GM19372 (cell line): ENCODE measurements around the gene CIRBP.
"Not testable (repeated sequence)": the region's sequence is repeated elsewhere in the genome, so short reads cannot be mapped to it uniquely, and the experiment has no call there.

Experiments
- ATAC-seq: cut with Tn5 transposase; IDR thresholded peaks from one replicate; pipeline ENCODE4 v1.9.1; 2021; ENCODE audit warnings: mild to moderate bottlenecking, low read depth, moderate library complexity; ENCODE audit not compliant: unreplicated experiment

The CIRBP gene

DNA sequence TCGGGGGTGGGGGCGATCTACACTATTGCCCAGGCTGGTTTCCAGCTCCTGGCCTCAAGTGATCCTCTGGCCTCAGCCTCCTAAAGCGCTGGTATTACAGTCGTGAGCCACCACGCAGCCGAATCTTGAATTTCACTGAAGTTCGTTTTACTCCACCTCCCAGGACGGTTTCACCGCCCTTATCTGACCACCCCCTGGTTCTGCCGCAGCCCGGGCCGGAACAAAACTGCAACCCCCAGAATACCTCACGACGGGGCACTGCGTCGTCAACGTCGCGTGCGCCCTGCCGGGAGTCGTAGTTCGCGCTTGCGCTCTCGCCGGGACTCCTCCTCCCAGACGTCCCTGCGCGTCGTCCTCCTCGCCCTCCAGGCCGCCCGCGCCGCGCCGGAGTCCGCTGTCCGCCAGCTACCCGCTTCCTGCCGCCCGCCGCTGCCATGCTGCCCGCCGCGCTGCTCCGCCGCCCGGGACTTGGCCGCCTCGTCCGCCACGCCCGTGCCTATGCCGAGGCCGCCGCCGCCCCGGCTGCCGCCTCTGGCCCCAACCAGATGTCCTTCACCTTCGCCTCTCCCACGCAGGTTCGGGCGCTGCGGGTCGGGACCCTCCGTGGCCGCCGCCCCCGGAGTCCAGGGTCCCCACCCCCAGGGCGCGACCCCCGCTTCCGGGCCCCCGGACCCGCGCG lies 27.6 kb upstream of the CIRBP start, which contains the start of gene ATP5F1D:
Gene ATP5F1D (plus strand): TSS at position 335 of the 679 bp plus-strand sequence. CDS start 100 bp downstream, at position 435.
- ATAC-seq = no peak

DNA sequence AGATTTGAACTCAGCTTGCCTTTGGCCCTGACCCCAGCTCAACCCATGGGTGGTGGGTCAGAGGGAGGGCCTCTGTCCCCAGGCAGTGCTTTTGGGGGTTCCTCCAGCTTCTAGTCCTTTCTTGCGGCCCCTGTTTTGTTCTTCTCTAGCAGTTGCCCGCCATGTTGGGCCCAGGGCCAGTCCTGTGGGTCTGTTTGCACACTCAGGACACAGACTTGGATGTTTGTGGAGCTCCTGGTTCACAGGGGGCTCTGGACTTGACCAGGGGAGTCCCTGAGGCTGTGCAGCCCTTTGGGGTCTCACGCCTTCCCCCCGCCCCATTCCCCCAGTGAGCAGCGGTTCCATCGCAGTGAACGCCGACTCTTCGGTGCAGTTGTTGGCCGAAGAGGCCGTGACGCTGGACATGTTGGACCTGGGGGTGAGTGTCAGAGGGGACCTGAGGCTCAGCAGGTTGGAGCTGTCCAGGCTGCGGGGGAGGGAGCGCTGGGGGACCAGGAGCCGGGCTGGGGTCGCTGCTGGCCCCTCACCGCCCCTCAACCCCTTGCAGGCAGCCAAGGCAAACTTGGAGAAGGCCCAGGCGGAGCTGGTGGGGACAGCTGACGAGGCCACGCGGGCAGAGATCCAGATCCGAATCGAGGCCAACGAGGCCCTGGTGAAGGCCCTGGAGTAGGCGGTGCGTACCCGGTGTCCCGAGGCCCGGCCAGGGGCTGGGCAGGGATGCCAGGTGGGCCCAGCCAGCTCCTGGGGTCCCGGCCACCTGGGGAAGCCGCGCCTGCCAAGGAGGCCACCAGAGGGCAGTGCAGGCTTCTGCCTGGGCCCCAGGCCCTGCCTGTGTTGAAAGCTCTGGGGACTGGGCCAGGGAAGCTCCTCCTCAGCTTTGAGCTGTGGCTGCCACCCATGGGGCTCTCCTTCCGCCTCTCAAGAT lies 25.1 kb upstream of the CIRBP start:
- ATAC-seq = no peak

DNA sequence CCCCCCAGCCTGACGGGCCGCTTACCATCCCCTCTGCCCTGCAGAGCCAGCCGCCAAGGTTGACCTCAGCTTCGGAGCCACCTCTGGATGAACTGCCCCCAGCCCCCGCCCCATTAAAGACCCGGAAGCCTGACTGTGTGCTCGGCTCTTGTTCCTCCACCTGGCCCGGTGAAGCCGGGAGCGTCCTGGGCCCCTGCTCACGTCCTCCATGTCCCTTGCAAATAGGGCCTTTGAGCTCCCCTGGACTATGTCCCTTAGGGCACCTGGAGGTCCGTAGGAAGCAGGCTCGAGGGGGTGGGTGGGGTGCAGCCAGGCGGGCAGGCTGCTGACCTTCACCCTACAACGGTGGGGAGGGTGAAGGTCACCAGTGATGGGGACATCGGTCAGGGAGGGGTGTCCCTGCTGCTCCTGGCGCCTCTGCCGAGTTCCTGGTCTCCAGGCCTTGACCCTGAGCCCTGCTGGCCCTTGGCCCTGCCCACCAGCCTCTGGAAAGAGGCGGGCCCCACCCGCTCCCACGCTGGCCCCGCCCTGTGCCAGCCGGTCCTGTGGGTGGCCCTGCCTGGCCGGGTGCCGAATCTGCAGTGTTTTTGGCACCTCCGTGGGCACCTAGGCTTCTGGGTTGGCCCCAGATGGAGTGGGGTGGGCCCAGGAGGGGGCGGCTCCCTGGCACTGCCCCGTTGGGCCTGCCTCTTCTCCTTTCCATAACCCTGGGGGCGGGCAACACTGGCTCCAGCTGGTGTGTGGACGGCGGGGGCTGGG lies 24.3 kb upstream of the CIRBP start:
- ATAC-seq = no peak

DNA sequence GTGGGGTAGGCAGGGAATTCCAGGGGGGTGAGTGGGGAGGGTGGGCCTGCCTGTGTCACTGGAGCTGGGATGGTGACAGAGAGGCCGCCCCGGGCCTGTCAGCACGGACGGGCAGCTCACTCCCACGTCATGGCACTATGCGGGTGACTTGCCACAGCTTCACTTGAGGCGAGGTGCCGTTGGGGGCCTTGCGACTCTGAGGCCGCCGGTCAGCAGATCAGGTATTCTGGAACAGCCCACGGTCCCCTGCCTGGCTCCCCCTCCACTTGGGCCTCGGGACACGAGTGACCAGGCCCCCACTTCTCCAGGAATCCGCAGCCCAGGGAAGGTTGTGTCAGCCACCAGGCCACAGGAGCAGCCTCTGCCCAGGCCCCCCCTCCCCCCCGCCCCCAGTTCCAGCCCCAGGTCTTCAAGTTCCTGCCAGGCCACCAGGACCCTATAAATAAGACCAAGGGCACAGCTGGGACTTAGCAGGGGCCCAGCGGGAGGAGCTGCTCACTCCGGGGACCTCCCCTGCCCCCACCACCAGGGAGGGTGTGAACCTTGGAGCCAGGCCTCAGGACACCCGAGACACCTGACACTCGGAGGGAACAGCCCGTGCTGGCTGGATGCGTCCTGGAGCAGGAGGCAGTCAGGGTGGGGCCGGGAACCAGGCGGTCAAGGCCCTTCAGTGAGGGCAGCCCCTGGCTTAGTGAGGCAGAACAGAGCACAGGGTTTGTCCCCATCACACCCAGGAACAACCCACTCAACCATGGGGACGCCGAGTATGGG lies 23.5 kb upstream of the CIRBP start:
- no peak for ATAC-seq

DNA sequence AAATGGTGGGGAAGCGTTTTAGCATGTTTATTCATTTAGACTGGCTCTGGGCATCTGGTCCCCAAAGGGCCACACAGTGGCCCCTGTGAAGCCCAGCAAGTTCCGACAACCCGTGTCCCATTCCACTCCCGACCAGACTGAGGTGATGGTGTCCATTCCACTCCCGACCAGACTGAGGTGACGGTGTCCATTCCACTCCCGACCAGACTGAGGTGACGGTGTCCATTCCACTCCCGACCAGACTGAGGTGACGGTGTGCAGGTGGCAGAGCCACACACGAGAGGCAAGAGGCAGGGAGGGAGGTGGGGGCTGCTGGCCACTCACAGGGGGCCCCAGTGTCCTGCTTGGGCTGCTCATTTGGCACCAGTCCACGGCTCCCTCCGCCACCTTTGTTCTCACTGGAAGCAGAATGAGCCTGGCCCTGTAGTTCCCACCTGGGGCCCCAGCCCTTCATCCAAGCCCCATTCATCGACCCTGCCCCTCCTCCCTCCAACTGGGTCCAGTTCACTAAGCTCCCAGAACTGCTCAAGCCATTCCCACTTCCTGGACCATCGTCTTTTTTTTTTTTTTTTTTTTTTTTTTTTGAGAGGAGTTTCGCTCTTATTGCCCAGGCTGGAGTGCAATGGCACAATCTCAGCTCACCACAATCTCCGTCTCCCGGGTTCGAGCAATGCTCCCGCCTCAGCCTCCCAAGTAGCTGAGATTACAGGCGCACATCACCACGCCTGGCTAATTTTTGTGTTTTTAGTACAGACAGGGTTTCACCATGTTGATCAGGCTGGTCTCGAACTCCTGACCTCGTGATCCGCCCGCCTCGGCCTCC lies 22.7 kb upstream of the CIRBP start:
- not testable (repeated sequence) for ATAC-seq

DNA sequence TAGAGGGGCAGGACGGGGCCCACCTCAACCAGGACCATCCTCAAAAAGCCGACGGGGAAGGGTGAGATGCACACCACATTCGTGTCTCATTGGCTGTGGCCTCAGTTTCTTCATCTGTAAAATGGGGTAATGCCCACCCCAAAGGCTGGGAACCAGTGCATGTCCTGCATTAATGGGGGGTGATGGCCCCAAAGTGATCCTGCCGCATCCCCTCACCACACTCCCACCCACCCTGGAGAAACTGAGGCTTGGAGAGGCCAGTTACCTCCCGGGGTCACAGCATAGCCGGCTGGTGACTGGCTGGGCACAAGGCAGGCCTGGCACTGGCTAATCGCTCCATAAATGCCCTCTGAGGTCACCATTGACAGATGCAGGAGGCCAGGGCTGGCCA lies 21.4 kb upstream of the CIRBP start:
- ATAC-seq = no peak

DNA sequence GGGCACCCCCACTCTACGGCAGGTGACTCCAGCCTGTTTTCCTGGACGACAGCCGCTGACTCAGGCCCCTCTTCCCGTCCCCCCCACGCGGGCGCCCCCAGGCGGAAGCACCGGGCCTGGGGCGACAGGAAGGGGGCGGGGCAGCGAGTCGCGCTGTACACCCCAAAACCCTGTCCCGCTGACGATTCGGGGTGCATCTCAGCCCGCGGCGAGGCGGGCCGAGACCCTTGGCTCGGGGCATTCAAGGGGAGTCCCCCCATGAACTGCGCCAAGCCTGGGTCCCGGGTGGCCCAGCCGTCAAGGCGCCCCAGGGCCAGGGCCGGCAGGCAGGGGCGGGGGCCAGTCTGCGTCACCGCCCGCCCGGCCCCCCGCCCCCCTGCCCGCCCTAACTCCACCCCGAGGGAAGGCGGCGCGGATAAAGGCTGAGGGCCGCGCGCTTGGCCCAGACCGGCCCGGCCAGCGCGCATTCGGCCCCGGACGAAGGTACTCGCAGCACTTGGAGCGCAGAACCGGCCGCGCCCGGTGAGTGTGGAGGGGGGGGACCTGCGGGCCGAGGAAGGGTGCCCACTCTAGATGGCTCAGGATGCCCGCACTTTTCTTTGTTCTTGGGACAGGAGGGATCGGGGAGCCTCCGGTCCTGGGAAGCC lies 20.9 kb upstream of the CIRBP start, which contains the start of gene MIDN:
Gene MIDN (plus strand): TSS at position 445 of the 647 bp plus-strand sequence. CDS start 1,714 bp downstream, outside the sequence.
- peak; percentile 12 for ATAC-seq

DNA sequence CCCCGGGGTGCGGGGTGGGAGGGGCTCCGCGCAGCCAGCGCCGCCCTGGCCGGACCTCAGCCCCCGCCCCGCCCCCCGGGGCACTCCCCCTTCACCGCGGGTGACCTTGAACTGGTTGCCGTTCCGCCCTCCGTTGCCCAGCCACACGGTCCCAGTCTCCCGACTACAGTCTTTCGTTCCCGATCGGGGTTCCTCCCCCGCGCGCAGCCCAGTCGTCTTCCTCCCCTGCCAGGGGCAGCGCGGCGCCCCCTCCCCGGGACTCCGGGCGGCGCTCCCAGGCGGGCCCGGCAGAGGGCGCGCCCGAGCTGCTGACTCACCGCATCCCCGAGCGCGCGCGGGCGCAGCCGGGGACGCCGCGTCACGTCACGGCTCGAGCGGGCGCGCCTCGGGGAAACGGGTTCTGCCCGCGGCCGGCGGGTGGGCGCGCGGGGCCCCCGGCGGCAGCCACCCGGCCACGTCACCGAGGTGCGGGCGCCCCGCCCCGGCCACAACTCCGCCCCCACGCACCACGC lies 20.3 kb upstream of the CIRBP start:
- peak; percentile 27 for ATAC-seq

DNA sequence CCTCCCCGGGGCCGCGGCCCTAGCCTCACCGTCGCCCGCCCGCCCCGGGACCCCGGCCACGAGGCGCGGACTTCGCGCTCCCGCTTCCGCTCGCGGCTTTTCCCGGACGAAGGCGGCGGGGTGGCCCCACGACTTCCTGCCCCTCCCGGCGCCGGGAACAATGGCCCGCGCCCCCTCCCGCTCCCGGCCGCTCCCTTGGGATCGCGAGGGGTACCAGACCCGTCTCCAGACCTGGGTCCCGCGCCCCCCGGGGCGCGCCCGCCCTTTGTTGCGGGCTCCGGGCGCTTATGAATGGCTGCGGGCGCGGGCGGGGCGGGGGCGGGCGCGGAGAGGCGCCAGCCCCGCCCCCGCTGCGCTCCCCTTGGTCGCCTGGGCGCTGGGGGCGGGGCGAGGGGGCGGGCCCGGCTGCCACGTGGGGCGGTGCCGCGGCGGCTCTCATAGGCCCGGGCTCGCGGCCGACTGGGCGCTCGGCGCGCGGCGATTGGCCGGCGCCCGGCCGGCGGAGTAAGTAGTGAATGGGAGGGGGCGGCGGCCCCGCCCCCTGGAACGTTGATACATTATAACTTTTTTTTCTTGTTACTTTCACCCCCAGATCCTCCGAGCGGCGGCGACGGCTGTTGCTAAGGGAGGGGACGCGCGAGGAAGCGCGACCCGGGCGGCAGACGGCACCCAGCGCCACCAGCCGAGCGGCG lies 19.7 kb upstream of the CIRBP start:
- ATAC-seq = peak; percentile 45

DNA sequence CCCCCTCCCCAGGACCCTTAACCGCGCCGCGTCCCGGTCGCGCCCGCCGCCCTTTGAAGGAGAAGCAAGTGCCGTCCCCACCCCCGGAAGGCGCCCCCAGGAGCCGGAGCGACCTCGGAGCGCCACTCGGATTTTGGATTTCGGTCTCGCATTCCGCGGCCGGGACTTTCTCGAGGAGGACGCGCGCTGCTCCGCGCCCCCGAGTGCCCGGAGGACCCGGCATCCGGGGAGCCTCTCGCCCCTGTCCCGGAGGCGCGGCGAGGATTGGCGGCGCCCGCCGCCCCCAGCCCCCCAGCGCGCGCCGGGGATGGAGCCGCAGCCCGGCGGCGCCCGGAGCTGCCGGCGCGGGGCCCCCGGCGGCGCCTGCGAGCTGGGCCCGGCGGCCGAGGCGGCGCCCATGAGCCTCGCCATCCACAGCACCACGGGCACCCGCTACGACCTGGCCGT lies 19.1 kb upstream of the CIRBP start:
- no peak for ATAC-seq

DNA sequence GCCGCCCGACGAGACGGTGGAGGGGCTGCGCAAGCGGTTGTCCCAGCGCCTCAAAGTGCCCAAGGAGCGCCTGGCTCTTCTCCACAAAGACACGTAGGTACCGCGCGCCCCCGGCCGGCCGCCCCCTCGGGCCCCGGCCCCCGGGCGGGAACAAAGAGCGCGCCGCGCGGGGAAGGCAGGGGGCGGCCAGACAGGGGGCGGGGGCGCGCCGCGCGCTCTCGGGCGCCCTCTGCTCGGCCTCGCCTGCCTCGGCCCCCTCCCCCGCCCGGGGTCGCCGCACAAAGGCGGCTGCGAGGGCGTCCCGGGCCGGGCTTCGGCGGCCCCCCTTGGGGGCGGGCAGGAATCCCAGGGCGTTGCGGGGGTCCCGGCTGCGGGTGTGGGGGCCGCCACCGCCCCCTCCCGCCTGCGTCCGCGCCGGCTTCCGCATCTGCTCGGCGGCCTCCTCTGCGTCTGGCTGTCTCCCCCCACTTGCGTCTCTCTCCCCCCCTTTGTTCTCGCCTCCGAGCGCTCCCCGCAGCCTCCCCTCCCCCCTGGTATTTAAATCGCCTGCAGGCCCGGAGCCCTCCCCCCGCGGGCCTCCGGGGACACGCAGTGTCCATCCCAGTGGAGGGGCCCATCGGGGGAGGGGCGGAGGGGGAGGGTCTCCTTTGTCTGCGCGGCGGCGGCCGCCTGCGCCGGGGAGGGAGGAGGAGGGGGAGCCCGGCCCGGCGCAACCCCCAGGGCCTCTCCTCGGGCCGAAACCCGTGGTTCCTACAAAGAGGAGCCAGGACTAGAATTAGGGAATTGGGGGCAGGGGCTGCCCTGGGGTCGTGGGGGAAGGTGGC lies 18.5 kb upstream of the CIRBP start:
- ATAC-seq = no peak

DNA sequence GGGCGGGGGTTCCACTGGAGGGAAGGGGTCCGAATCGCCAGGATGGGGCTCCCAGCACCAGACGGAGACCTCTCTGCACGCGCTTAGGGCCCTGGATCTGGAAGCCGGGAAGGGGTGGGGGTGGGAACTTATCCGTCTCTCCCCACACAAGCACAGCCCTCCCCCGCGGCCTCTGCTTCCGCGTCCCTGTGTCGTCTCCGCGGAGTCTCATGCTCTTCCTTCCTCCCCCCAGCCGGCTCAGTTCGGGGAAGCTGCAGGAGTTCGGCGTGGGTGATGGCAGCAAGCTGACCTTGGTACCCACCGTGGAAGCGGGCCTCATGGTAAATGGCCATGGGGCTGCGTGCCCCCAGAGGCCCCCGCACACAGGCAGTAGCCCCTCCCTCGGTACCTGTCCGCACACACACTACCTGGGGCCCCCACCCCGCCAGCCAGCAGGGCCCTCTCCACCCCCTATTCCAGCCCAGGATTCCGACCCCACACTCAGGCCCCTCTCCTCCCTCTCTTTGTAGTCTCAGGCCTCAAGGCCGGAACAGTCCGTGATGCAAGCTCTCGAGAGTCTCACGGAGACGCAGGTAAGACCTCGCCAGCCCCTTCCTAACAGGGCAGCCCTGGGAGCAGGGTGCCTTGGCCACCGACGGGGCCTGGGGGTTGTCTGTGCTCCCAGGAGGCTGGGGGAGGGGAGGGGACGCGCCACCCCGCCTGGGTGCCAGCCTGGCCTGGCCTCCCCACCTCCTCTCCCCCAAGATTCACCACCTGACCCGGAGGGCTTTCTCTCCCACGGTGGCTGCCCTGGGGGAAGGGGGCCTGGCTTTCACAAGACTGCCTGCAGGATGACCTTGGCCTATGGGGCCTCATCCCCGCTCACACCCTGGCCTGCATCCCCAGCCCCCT lies 17.6 kb upstream of the CIRBP start:
- no peak for ATAC-seq

DNA sequence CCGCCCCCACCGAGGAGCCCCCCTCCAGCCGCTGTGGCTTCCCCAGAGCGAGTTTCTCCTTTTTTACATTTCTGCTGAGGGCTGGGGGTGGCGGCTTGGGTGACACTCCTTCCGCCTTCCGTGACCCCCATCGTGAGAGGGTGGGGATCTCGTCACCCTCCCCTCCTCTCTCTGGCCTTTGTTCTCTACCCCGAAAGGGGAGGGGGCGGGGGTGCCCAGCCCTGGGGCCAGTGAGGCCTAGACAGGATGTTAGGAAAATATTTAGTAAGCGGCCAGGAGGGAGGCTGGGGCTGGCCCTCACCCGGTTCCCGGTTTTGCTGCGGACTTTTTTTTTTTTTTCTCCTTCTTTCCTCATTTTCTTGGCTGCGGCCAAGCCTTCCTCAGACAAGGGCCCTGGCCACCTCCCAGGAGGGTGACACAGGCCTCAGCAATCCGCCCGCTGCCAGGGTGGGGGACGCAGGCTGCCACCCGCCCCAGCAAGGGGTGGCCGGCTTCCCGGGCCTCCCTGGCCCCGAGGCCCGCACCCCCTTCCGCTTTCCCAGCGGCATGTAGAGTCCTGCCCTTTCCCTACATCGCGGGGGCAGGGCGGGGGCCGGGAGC lies 16.8 kb upstream of the CIRBP start:
- ATAC-seq = no peak

DNA sequence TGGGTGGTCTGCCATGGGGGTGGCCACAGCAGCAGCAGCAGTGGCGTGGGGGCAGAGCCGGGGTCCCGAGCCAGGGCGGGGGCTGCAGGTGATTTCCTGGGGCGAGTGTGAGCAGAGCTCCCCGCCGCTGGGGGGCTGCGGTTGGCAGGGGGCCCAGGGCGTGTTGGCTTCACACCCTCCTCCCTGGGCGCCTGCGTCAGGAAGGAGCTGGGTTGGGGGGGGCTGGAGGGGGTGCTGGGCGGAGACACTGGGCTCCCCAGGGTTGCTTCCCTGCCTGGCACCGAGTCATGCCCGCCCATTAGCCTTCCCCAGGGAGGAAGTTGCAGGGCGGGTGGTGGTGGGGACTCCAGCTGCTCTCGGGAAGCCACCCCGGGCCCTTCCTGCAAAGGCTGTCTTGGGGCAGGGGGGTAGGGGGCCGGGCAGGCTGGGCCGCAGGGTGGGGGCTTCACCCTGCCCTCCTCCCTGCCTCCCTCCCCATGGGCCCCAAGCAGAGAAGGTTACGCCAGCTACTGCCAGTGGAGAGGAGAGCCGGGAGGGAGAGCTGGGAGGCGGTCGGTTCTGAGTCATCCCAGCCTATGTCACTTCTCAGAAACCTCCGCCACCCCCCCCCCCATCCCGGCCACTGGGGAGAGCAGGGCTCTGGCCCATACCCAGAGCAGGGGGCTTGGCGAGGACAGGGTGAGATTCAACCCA lies 16.2 kb upstream of the CIRBP start:
- no peak for ATAC-seq

DNA sequence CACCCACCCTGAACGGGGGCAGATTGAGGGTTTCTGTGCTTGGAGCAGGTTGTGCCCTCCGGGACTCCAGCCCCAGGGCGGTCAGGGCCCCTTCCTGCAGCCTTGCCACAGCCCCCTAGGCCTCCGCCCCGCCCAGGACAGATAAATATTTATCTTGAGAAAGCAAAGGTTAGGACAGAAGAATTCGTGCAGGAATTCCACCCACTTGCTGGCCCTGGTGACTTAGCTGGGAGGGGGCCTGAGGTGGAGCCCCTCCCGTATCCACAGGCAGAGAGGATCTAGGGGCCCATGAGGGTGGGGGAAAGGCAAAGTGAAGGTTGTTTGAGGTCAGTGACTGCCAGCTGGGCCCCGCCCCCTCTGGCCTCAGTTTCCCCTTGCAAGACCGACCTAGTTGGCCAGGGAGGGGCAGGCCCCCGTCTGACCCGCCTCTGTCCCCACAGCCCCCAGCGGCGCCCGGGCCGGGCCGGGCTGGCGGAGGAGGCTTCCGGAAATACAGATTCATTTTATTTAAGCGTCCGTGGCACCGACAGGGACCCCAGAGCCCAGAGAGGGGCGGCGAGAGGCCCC lies 15.5 kb upstream of the CIRBP start:
- no peak for ATAC-seq
